ENCODE results near the gene STN1.

The STN1 gene

DNA sequence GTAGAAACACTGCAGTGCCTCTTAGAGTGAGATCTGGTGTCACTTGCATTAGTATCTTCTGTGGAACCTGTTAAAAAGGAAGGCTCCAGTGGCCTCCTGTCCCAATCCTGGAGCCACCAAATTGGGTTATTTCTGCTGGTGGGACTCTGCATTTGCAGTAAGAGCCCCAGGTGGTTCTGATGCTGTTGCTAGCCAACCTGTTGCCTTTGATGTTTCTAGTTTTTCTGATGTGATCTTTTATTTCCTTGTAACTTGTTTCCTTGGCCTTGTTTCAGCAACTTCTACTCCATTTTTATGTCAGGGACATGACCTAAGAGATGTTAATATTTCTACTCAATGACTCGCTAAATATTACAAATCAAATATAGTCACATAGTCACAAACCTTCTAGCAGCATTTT lies 12.5 kb upstream of the STN1 start:
- no peak for DNase-seq (ENCODE audit: low spot score)
- TF ChIP-seq, protein P1, sequence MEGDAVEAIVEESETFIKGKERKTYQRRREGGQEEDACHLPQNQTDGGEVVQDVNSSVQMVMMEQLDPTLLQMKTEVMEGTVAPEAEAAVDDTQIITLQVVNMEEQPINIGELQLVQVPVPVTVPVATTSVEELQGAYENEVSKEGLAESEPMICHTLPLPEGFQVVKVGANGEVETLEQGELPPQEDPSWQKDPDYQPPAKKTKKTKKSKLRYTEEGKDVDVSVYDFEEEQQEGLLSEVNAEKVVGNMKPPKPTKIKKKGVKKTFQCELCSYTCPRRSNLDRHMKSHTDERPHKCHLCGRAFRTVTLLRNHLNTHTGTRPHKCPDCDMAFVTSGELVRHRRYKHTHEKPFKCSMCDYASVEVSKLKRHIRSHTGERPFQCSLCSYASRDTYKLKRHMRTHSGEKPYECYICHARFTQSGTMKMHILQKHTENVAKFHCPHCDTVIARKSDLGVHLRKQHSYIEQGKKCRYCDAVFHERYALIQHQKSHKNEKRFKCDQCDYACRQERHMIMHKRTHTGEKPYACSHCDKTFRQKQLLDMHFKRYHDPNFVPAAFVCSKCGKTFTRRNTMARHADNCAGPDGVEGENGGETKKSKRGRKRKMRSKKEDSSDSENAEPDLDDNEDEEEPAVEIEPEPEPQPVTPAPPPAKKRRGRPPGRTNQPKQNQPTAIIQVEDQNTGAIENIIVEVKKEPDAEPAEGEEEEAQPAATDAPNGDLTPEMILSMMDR (IDR thresholded peaks at IDR 0.05; ENCODE audit: extremely low read depth, missing control alignments): no peak

DNA sequence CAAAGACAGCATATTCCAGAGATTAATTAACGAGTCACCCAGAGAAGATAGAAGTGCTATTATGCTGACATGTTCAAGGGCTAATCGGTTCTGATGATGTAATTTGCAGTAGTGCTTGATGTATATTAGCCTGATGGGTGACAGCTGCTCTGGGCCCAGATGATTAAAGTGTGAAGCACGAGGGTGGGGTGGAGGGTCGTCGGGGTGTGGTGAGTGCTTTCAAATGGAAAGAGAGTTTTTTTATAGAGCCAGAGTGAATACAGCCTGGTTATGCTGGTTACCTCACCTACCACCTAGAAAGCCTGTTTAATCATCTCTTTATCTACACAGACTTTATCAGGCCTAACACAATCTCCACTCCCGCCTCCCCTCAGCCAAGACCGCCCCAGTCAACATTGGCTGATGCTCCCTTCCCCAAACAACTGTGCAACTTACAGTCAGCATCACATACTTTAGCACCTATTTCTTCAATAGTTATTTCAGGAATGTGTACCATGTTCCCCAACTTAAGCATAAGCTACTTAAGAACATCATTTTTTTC lies 11.5 kb upstream of the STN1 start:
- TF ChIP-seq, protein P1 (IDR thresholded peaks at IDR 0.05; ENCODE audit: extremely low read depth, missing control alignments): no peak
- no peak for DNase-seq (ENCODE audit: low spot score)

DNA sequence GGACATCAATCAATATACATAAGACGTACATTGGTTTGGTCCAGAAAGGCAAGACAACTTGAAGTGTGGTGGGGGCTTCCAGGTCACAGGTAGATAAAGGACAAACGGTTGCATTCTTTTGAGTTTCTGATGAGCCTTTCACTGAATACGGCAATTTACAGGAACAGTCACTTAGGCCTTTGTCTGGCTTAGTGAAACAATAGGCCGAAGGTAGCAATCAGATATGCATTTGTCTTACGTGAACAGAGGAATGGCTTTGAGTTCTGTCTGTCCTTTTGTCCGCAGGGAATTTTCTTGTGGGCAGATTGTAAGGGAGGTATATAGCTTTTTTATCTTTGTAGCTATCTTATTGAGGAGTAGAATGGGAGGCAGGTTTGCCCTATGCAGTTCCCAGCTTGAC lies 10.8 kb upstream of the STN1 start:
- no peak for DNase-seq (ENCODE audit: low spot score)
- TF ChIP-seq, protein P1 (IDR thresholded peaks at IDR 0.05; ENCODE audit: extremely low read depth, missing control alignments): no peak

DNA sequence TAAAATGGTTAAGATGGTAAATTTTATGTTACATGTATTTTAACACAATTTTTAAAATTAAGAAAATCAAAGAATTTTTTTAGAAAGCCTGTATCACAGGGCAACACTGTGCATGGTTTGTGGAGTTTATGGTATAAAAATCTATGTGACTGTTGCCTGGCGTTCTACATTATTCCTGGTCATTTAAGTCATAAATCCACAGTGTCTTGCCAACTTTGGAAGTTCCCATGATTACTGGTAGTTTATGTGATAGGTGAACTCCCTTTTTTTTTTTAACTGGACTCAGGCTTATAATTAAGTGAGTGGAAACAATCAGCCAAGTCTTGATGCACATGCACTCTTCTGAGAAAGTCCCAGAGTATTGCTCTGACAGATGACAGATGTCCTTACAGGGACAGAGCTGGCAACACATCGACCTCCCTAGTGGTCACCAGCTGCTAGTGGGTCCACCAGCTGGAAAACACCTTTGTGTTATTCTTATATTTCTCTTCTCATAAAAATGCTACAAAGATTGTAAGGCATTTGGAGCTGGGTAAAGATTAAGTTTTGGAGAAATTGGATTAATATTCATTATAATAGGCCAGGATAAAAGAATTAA lies 8.8 kb upstream of the STN1 start:
- no peak for DNase-seq (ENCODE audit: low spot score)
- TF ChIP-seq, protein P1 (IDR thresholded peaks at IDR 0.05; ENCODE audit: extremely low read depth, missing control alignments): no peak

DNA sequence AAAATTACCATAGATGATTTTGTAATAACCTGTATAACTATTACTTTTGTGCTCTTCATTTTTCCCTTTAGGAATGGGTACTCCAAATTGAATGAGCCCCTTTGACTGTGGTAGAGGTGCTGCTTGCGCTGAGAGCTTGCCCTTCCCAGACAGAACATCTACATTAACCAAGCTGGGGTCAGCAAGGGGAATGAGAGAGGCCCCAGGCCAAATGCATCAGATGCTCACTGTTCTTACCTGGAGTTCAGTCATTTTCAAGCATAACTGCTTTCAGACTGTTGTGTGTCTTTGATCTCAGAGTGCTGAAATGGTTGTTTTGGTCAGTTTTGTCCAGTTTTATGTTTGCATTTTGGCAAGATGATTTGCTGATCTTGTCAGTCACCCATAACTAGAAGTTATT lies 7.6 kb upstream of the STN1 start:
- TF ChIP-seq, protein P1 (IDR thresholded peaks at IDR 0.05; ENCODE audit: extremely low read depth, missing control alignments): no peak
- DNase-seq (ENCODE audit: low spot score): no peak

DNA sequence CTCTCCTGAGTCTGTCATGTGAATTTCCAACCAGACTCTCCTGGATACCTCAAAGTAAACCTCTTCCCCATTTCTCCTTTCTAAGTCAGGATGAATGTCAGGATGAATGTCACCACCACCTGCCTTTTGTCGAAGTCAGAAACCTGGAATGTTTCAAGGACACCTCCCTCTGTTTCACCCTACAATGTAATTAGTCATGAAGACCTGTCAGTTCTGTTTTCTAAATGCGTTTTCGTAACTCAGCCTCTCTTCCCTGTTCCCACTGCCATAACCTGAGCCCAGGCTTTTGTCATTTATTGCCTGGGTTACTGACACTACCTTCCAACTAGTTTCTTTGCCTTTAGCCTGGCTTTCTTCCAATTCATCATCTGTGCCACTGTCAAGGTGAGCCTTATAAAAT lies 5.5 kb upstream of the STN1 start:
- TF ChIP-seq, protein P1 (IDR thresholded peaks at IDR 0.05; ENCODE audit: extremely low read depth, missing control alignments): no peak
- DNase-seq (ENCODE audit: low spot score): no peak

DNA sequence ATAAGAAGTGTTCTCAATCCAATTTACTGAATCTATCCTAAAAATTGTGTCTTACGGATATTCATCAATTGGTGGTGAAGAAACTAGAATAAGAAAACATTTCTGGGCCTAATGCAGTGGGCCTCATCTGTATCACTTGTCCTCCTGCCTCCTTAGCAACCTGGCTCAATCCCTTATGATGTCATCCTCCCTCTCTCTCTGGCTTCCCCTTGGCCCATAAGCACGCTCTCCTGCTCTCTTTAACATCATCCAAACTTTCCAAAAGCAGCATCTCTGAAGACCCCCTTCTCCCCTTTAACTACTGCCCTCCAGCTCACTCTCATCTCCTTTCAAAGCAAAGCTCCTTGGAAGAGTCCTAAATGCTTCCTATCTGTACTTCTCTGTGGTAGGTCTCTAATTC lies 4.7 kb upstream of the STN1 start:
- DNase-seq (ENCODE audit: low spot score): no peak
- TF ChIP-seq, protein P1 (IDR thresholded peaks at IDR 0.05; ENCODE audit: extremely low read depth, missing control alignments): no peak
